ENCODE data around the gene TPSD1. TPM values are rescaled to one million over a fixed set of nuclear protein-coding genes. Genes with fewer than 3 reads are reported as not detected.

TPSD1 gene
- total and polyA plus RNA-seq, 9 of the 15 experiments (the other 6 are each of a cell fraction or from before 2014, with no cell fraction given), result not detected

DNA sequence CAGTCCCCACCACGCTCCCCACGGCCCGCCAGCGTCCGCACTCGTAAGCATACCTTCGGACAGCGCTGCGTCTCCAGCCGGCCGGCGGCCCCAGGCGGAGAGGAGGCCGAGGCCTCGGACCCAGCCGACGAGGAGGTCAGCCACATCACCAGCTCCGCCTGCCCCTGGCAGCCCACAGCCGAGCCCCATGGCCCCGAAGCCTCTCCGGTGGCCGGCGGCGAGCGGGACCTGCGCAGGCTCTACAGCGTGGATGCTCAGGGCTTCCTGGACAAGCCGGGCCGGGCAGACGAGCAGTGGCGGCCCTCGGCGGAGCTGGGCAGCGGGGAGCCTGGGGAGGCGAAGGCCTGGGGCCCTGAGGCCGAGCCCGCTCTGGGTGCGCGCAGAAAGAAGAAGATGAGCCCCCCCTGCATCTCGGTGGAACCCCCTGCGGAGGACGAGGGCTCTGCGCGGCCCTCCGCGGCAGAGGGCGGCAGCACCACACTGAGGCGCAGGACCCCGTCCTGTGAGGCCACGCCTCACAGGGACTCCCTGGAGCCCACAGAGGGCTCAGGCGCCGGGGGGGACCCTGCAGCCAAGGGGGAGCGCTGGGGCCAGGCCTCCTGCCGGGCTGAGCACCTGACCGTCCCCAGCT lies 35.7 kb upstream of the TPSD1 start (continued):
- TF ChIP-seq, protein P1, sequence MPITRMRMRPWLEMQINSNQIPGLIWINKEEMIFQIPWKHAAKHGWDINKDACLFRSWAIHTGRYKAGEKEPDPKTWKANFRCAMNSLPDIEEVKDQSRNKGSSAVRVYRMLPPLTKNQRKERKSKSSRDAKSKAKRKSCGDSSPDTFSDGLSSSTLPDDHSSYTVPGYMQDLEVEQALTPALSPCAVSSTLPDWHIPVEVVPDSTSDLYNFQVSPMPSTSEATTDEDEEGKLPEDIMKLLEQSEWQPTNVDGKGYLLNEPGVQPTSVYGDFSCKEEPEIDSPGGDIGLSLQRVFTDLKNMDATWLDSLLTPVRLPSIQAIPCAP (CRISPR knock-in tag; IDR thresholded peaks at IDR 0.05; ENCODE audit: borderline replicate concordance), result no peak
- TF ChIP-seq, protein P2, sequence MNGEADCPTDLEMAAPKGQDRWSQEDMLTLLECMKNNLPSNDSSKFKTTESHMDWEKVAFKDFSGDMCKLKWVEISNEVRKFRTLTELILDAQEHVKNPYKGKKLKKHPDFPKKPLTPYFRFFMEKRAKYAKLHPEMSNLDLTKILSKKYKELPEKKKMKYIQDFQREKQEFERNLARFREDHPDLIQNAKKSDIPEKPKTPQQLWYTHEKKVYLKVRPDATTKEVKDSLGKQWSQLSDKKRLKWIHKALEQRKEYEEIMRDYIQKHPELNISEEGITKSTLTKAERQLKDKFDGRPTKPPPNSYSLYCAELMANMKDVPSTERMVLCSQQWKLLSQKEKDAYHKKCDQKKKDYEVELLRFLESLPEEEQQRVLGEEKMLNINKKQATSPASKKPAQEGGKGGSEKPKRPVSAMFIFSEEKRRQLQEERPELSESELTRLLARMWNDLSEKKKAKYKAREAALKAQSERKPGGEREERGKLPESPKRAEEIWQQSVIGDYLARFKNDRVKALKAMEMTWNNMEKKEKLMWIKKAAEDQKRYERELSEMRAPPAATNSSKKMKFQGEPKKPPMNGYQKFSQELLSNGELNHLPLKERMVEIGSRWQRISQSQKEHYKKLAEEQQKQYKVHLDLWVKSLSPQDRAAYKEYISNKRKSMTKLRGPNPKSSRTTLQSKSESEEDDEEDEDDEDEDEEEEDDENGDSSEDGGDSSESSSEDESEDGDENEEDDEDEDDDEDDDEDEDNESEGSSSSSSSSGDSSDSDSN (IDR thresholded peaks at IDR 0.05; ENCODE audit: borderline replicate concordance in 1 of 2, low read depth in 2 of 2, low read length in 2 of 2), result 0 out of 4 replicates have a peak, but pooled peaks of 1 of the 2 experiments have one; percentile 46
- TF ChIP-seq, protein P3, sequence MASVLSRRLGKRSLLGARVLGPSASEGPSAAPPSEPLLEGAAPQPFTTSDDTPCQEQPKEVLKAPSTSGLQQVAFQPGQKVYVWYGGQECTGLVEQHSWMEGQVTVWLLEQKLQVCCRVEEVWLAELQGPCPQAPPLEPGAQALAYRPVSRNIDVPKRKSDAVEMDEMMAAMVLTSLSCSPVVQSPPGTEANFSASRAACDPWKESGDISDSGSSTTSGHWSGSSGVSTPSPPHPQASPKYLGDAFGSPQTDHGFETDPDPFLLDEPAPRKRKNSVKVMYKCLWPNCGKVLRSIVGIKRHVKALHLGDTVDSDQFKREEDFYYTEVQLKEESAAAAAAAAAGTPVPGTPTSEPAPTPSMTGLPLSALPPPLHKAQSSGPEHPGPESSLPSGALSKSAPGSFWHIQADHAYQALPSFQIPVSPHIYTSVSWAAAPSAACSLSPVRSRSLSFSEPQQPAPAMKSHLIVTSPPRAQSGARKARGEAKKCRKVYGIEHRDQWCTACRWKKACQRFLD (CRISPR knock-in tag; IDR thresholded peaks at IDR 0.05), result no peak
- TF ChIP-seq CBFA2T3 (IDR thresholded peaks at IDR 0.05), result no peak
